ENCODE results near the gene HCN2.

HCN2 gene

DNA sequence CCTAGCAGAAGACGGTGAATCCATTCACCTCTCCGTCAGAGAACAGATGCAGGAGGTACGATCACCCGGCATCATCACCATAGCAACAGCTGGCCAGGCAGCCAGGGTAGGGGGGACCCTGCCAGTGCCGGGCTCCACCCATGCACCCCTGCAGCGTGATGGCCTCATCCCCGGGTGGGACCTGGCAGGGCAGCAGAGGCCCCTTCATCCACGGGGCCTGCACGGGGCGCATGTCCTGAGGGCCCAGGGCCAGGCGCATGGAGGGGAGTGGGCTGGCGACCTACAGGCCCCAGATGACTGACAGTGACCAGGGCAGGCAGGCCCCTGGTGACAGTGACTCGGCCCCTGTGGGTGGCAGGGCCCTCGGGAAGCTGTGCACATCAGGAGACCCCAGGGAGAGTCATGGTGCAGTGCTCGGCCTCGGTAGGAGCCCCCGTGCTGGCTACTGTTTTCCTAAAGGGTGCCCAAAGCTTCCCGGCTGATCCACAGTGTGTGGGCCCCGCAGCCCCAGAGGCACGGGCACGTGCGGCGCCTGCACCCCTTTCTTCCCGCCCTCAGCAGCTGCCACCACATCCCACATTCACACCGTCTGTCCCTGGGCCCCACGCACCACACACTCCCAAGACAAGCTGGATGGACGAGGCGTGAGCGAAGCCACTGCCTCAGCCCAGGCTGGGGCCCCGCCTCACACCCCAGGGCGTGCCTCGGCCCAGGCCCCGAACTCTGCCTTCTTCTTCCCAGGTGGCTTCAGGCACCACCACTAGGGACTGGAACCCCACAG, 68.6 kb downstream of the HCN2 start (continued):
- TF ChIP-seq, protein P1, sequence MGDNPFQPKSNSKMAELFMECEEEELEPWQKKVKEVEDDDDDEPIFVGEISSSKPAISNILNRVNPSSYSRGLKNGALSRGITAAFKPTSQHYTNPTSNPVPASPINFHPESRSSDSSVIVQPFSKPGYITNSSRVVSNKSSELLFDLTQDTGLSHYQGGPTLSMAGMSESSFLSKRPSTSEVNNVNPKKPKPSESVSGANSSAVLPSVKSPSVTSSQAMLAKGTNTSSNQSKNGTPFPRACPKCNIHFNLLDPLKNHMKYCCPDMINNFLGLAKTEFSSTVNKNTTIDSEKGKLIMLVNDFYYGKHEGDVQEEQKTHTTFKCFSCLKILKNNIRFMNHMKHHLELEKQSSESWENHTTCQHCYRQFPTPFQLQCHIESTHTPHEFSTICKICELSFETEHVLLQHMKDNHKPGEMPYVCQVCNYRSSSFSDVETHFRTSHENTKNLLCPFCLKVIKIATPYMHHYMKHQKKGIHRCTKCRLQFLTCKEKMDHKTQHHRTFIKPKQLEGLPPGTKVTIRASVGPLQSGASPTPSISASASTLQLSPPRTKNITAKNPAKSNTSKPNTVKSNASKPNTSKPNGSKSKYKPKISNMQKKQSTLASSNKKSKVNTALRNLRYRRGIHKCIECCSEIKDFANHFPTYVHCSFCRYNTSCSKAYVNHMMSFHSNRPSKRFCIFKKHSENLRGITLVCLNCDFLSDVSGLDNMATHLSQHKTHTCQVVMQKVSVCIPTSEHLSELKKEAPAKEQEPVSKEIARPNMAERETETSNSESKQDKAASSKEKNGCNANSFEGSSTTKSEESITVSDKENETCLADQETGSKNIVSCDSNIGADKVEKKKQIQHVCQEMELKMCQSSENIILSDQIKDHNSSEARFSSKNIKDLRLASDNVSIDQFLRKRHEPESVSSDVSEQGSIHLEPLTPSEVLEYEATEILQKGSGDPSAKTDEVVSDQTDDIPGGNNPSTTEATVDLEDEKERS (tag by site-specific recombination; IDR thresholded peaks at IDR 0.05), result no peak
- TF ChIP-seq, protein P2, sequence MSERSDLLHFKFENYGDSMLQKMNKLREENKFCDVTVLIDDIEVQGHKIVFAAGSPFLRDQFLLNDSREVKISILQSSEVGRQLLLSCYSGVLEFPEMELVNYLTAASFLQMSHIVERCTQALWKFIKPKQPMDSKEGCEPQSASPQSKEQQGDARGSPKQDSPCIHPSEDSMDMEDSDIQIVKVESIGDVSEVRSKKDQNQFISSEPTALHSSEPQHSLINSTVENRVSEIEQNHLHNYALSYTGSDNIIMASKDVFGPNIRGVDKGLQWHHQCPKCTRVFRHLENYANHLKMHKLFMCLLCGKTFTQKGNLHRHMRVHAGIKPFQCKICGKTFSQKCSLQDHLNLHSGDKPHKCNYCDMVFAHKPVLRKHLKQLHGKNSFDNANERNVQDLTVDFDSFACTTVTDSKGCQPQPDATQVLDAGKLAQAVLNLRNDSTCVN (tag by site-specific recombination; optimal IDR thresholded peaks at IDR 0.05), result no peak
- no peak for TF ChIP-seq ZNF776 (tag by site-specific recombination; IDR thresholded peaks at IDR 0.05; ENCODE audit: borderline replicate concordance)
- TF ChIP-seq, protein P3, sequence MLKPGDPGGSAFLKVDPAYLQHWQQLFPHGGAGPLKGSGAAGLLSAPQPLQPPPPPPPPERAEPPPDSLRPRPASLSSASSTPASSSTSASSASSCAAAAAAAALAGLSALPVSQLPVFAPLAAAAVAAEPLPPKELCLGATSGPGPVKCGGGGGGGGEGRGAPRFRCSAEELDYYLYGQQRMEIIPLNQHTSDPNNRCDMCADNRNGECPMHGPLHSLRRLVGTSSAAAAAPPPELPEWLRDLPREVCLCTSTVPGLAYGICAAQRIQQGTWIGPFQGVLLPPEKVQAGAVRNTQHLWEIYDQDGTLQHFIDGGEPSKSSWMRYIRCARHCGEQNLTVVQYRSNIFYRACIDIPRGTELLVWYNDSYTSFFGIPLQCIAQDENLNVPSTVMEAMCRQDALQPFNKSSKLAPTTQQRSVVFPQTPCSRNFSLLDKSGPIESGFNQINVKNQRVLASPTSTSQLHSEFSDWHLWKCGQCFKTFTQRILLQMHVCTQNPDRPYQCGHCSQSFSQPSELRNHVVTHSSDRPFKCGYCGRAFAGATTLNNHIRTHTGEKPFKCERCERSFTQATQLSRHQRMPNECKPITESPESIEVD (tag by site-specific recombination; IDR thresholded peaks at IDR 0.05), result no peak
- TF ChIP-seq, protein P4, sequence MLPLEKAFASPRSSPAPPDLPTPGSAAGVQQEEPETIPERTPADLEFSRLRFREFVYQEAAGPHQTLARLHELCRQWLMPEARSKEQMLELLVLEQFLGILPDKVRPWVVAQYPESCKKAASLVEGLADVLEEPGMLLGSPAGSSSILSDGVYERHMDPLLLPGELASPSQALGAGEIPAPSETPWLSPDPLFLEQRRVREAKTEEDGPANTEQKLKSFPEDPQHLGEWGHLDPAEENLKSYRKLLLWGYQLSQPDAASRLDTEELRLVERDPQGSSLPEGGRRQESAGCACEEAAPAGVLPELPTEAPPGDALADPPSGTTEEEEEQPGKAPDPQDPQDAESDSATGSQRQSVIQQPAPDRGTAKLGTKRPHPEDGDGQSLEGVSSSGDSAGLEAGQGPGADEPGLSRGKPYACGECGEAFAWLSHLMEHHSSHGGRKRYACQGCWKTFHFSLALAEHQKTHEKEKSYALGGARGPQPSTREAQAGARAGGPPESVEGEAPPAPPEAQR (tag by site-specific recombination; IDR thresholded peaks at IDR 0.05), result no peak
- TF ChIP-seq ZNF48 (tag by site-specific recombination; IDR thresholded peaks at IDR 0.05), result no peak
- no peak for TF ChIP-seq ZNF37A (tag by site-specific recombination; IDR thresholded peaks at IDR 0.05)
- TF ChIP-seq ZNF670 (tag by site-specific recombination; IDR thresholded peaks at IDR 0.05; ENCODE audit: low read depth), result no peak
- no peak for TF ChIP-seq ZNF202 (tag by site-specific recombination; IDR thresholded peaks at IDR 0.05; ENCODE audit: borderline replicate concordance)
- TF ChIP-seq, protein P5, sequence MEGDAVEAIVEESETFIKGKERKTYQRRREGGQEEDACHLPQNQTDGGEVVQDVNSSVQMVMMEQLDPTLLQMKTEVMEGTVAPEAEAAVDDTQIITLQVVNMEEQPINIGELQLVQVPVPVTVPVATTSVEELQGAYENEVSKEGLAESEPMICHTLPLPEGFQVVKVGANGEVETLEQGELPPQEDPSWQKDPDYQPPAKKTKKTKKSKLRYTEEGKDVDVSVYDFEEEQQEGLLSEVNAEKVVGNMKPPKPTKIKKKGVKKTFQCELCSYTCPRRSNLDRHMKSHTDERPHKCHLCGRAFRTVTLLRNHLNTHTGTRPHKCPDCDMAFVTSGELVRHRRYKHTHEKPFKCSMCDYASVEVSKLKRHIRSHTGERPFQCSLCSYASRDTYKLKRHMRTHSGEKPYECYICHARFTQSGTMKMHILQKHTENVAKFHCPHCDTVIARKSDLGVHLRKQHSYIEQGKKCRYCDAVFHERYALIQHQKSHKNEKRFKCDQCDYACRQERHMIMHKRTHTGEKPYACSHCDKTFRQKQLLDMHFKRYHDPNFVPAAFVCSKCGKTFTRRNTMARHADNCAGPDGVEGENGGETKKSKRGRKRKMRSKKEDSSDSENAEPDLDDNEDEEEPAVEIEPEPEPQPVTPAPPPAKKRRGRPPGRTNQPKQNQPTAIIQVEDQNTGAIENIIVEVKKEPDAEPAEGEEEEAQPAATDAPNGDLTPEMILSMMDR (tag by site-specific recombination; IDR thresholded peaks at IDR 0.05), result no peak
- no peak for TF ChIP-seq ZNF843 (tag by site-specific recombination; IDR thresholded peaks at IDR 0.05)
- no peak for TF ChIP-seq ZNF660 (tag by site-specific recombination; IDR thresholded peaks at IDR 0.05)
- no peak for TF ChIP-seq MZF1 (tag by site-specific recombination; IDR thresholded peaks at IDR 0.05; ENCODE audit: borderline replicate concordance)
- TF ChIP-seq ZEB2 (tag by site-specific recombination; IDR thresholded peaks at IDR 0.05), result no peak
- TF ChIP-seq, protein P6, sequence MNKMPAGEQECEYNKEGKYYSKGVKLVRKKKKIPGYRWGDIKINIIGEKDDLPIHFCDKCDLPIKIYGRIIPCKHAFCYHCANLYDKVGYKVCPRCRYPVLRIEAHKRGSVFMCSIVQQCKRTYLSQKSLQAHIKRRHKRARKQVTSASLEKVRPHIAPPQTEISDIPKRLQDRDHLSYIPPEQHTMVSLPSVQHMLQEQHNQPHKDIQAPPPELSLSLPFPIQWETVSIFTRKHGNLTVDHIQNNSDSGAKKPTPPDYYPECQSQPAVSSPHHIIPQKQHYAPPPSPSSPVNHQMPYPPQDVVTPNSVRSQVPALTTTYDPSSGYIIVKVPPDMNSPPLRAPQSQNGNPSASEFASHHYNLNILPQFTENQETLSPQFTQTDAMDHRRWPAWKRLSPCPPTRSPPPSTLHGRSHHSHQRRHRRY (tag by site-specific recombination; IDR thresholded peaks at IDR 0.05), result no peak
- TF ChIP-seq ZBTB8A (tag by site-specific recombination; IDR thresholded peaks at IDR 0.05), result no peak
- TF ChIP-seq ZBTB20 (tag by site-specific recombination; IDR thresholded peaks at IDR 0.05), result peak; percentile 64
- TF ChIP-seq ZNF501 (tag by site-specific recombination; IDR thresholded peaks at IDR 0.05), result no peak
- no peak for TF ChIP-seq ZFP37 (tag by site-specific recombination; IDR thresholded peaks at IDR 0.05)
- TF ChIP-seq ZNF214 (tag by site-specific recombination; IDR thresholded peaks at IDR 0.05; ENCODE audit: borderline replicate concordance), result no peak
- TF ChIP-seq ZNF473 (tag by site-specific recombination; IDR thresholded peaks at IDR 0.05), result no peak
- TF ChIP-seq, protein P7, sequence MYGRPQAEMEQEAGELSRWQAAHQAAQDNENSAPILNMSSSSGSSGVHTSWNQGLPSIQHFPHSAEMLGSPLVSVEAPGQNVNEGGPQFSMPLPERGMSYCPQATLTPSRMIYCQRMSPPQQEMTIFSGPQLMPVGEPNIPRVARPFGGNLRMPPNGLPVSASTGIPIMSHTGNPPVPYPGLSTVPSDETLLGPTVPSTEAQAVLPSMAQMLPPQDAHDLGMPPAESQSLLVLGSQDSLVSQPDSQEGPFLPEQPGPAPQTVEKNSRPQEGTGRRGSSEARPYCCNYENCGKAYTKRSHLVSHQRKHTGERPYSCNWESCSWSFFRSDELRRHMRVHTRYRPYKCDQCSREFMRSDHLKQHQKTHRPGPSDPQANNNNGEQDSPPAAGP (tag by site-specific recombination; IDR thresholded peaks at IDR 0.05), result no peak
- no peak for TF ChIP-seq ZNF266 (tag by site-specific recombination; IDR thresholded peaks at IDR 0.05; ENCODE audit: low read depth)
- TF ChIP-seq KLF1 (tag by site-specific recombination; IDR thresholded peaks at IDR 0.05), result peak; percentile 32; the same call in 1 of the 2 replicates
